GM10248 (cell line): Measurements from ENCODE around the gene MSH2.

ENCODE experiments used
- CTCF ChIA-PET: fragments of 300-600 bp; sonication (Branson Sonifier 250); formaldehyde crosslinking; extraction: SDS; loops from one replicate; lab custom pipeline; 2021; ENCODE audit warnings: antibody characterized with exemption; lab: Yijun Ruan, JAX
- POLR2A ChIA-PET: fragments of 350-650 bp; sonication (Branson Sonifier 250); formaldehyde crosslinking; extraction: SDS; loops from one replicate; lab custom pipeline; 2020; ENCODE audit warnings: antibody characterized with exemption; lab: Yijun Ruan, JAX
- DNase-seq: peaks from one replicate; pipeline ENCODE4 v3.0.0; 2012; ENCODE audit errors: extremely low spot score
- TF ChIP-seq, protein P1 (sequence below): IDR thresholded peaks from 2 replicates; pipeline ENCODE4 v1.5.1; 2012; ENCODE audit warnings: mild to moderate bottlenecking, low read depth; ENCODE audit errors: extremely low read depth, missing control alignments, control extremely low read depth

MSH2 gene

GRCh38 chr2:47509250-47509649 lies 106.3 kb downstream of the MSH2 start:
- TF ChIP-seq, protein P1, sequence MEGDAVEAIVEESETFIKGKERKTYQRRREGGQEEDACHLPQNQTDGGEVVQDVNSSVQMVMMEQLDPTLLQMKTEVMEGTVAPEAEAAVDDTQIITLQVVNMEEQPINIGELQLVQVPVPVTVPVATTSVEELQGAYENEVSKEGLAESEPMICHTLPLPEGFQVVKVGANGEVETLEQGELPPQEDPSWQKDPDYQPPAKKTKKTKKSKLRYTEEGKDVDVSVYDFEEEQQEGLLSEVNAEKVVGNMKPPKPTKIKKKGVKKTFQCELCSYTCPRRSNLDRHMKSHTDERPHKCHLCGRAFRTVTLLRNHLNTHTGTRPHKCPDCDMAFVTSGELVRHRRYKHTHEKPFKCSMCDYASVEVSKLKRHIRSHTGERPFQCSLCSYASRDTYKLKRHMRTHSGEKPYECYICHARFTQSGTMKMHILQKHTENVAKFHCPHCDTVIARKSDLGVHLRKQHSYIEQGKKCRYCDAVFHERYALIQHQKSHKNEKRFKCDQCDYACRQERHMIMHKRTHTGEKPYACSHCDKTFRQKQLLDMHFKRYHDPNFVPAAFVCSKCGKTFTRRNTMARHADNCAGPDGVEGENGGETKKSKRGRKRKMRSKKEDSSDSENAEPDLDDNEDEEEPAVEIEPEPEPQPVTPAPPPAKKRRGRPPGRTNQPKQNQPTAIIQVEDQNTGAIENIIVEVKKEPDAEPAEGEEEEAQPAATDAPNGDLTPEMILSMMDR: no peak
- POLR2A ChIA-PET: no interaction called here
- no peak for DNase-seq
- CTCF ChIA-PET: no interaction called here

DNA sequence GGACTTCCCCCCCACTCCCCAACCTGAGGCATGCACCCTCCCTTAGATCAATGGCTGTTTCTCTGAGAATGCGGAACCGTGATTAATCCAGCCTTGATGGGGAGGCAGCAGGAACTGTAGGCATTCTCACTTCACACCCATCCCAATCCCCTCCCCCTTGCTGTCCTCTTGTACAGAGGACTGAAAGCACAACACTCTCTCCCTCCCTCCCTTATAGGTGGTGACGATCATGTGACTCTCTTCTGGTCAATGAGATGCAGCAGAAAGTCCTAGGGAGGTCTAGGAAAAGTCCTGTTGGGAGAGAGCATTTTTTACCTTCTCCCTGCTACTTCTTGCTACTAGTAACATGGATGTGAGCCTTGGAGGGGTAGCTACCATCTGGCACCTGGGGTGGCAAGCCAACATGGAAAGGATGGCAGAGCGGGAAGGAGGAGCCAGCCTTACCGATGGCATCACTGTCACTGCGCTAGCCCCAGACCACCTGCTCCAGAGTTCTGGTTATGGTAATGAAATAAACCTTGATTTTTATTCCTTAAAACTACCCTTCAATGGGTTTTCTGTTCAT lies 106.9 kb downstream of the MSH2 start:
- POLR2A ChIA-PET: no interaction called here

DNA sequence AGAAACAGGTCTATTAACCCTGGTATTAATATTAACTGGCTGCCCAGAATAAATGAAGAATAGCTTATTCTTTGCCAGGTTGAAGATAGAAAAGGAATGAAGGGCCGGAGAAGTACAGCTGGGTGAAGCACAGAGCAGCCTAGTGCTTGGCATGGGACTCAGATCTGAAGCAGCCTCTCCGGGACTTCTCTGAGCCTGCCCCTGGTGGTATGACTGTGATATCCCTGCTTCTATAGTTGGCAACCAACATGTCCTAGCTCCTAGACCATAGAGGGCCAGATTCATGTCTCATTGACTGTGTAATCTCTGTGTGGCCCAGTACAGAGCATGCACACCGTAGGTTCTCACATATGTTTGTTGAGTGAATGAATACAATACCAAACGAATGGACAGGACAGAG lies 107.8 kb downstream of the MSH2 start:
- no peak for DNase-seq
- CTCF ChIA-PET: interaction anchor here (0.8 to 2.2 kb wide), 3 partner anchors 10 to 257 kb away, joined by 3 to 6 read pairs (median 6); no protein-coding TSS in a partner anchor
- POLR2A ChIA-PET: no interaction called here
- TF ChIP-seq, protein P1: no peak

More for the DNA sequence above, 106.9 kb downstream of the MSH2 start:
- TF ChIP-seq, protein P1: no peak
- CTCF ChIA-PET: interaction anchor here (0.8 kb wide), 1 partner anchor 73 kb away, joined by 3 read pairs; no protein-coding TSS in a partner anchor
- DNase-seq: no peak

GRCh38 chr2:47512581-47513083 lies 109.7 kb downstream of the MSH2 start:
- TF ChIP-seq, protein P1: no peak
- POLR2A ChIA-PET: no interaction called here
- CTCF ChIA-PET: interaction anchor here (1.0 to 2.2 kb wide), 2 partner anchors 31 to 255 kb away, joined by 3 to 6 read pairs; no protein-coding TSS in a partner anchor
- no peak for DNase-seq

GRCh38 chr2:47513981-47514520 lies 111.1 kb downstream of the MSH2 start:
- ChIA-PET POLR2A (no interaction called here), CTCF (no interaction called here)
- TF ChIP-seq, protein P1: no peak
- DNase-seq: no peak

- ChIA-PET POLR2A (no interaction called here), CTCF (interaction anchor here (0.8 to 2.3 kb wide), 4 partner anchors 10 to 251 kb away, joined by 3 to 9 read pairs (median 3); no protein-coding TSS in a partner anchor)
- TF ChIP-seq, protein P1: no peak
- no peak for DNase-seq
These were observed 113.6 kb downstream of the MSH2 start for GRCh38 chr2:47516360-47517104.
